Esophagus muscularis mucosa (tissue), 4 donors: Measurements from ENCODE around the gene RPP25.
A peak's percentile ranks its signal among the peaks of the same experiment; 100 is the strongest.

Experiments used
- CTCF ChIP-seq, 3 experiments: fragments of 200-600 bp in 2 of 3; fragments of 450-650 bp in 1 of 3; sonication (generic) in 2 of 3; IDR thresholded peaks; one replicate each; pipeline ENCODE4 v1.5.1; 2017 to 2019; ENCODE audit warnings: antibody characterized with exemption in 3 of 3, mild to moderate bottlenecking in 2 of 3, moderate library complexity in 1 of 3
- EP300 ChIP-seq: sonication (generic); formaldehyde crosslinking; IDR thresholded peaks from one replicate; pipeline ENCODE4 v1.6.1; 2017; ENCODE audit warnings: antibody characterized with exemption
- POLR2A ChIP-seq: fragments of 450-650 bp; IDR thresholded peaks from one replicate; pipeline ENCODE4 v1.6.1; 2017; ENCODE audit warnings: antibody characterized with exemption, moderate library complexity, mild to moderate bottlenecking, low read depth
- POLR2AphosphoS5 ChIP-seq, 2 donors: sonication (generic); formaldehyde crosslinking; IDR thresholded peaks; one replicate each; pipeline ENCODE4 v1.6.1; 2017; ENCODE audit warnings: antibody characterized with exemption in 2 of 2

- TF ChIP-seq POLR2AphosphoS5 (IDR thresholded peaks at IDR 0.05) (peak in 1 of 2 donors; percentile 68), CTCF (IDR thresholded peaks at IDR 0.05) (peak; percentile 37 to 47 (median 44)), POLR2A (no peak), EP300 (no peak)
Measured at GRCh38 chr15:74955796-74956647, 550 bp downstream of the RPP25 start.
